ENCODE measurements around the gene RASSF4.

DNA sequence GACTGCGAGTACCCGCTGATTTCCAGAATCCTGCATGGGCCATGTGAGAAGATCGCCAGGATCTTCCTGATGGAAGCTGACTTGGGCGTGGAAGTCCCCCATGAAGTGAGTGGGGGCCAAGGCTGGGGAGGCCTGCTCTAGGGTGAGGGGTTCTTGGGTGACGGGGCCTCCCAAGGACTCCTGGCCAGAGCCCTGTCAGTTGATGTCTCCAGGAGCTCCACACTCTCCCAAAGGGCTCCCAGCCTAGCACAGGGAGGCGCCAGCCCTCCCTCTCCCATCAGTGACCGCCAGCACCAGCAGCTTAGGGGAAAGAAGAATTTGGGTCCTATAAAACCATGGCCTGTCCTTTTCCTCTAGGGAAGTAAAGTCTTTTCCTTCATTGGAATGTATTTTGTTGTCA, 31.4 kb downstream of the RASSF4 start:
- no peak for TF ChIP-seq POLR2A (IDR thresholded peaks at IDR 0.05)
- TF ChIP-seq, protein P1, sequence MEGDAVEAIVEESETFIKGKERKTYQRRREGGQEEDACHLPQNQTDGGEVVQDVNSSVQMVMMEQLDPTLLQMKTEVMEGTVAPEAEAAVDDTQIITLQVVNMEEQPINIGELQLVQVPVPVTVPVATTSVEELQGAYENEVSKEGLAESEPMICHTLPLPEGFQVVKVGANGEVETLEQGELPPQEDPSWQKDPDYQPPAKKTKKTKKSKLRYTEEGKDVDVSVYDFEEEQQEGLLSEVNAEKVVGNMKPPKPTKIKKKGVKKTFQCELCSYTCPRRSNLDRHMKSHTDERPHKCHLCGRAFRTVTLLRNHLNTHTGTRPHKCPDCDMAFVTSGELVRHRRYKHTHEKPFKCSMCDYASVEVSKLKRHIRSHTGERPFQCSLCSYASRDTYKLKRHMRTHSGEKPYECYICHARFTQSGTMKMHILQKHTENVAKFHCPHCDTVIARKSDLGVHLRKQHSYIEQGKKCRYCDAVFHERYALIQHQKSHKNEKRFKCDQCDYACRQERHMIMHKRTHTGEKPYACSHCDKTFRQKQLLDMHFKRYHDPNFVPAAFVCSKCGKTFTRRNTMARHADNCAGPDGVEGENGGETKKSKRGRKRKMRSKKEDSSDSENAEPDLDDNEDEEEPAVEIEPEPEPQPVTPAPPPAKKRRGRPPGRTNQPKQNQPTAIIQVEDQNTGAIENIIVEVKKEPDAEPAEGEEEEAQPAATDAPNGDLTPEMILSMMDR (IDR thresholded peaks at IDR 0.05) = no peak
